ENCODE measurements around the gene MAP7D1.
"Not testable (repeated sequence)": the region's sequence is repeated elsewhere in the genome, so short reads cannot be mapped to it uniquely, and the experiment has no call there.

MAP7D1 gene

GRCh38 chr1:36154335-36154734 is 1.6 kb upstream of the MAP7D1 start:
- DNase-seq = no peak

- DNase-seq = no peak
These were observed 1.1 kb upstream of the MAP7D1 start for GRCh38 chr1:36154765-36155407.

GRCh38 chr1:36156329-36157114 is 562 bp downstream of the MAP7D1 start:
- DNase-seq = peak; percentile 90

- no peak for DNase-seq
These were observed 1.3 kb downstream of the MAP7D1 start for GRCh38 chr1:36157115-36157903.

- DNase-seq = no peak
These were observed 2.2 kb downstream of the MAP7D1 start for GRCh38 chr1:36157973-36158826.

GRCh38 chr1:36158827-36159252 is 2.9 kb downstream of the MAP7D1 start:
- not testable (repeated sequence) for DNase-seq

GRCh38 chr1:36159614-36160387 is 3.8 kb downstream of the MAP7D1 start:
- no peak for DNase-seq

GRCh38 chr1:36160388-36160948 is 4.5 kb downstream of the MAP7D1 start:
- DNase-seq = no peak

- peak; percentile 75 for DNase-seq
These were observed 5.1 kb downstream of the MAP7D1 start for GRCh38 chr1:36160949-36161485.

- DNase-seq = peak; percentile 90
These were observed 5.9 kb downstream of the MAP7D1 start for GRCh38 chr1:36161641-36162531.

- DNase-seq = no peak
These were observed 6.8 kb downstream of the MAP7D1 start for GRCh38 chr1:36162680-36163239.

- DNase-seq = no peak
These were observed 7.5 kb downstream of the MAP7D1 start for GRCh38 chr1:36163426-36163825.

GRCh38 chr1:36164361-36164760 is 8.4 kb downstream of the MAP7D1 start:
- no peak for DNase-seq

GRCh38 chr1:36165145-36165544 is 9.2 kb downstream of the MAP7D1 start:
- DNase-seq = no peak

GRCh38 chr1:36166136-36166535 is 10.2 kb downstream of the MAP7D1 start:
- DNase-seq = no peak

- no peak for DNase-seq
These were observed 11.3 kb downstream of the MAP7D1 start for GRCh38 chr1:36166938-36167905.

- DNase-seq = no peak
These were observed 12.6 kb downstream of the MAP7D1 start for GRCh38 chr1:36168514-36168913.

- no peak for DNase-seq
These were observed 14.9 kb downstream of the MAP7D1 start for GRCh38 chr1:36170643-36171412.

Data from islet precursor cell (in vitro differentiated cells).